HS-5 (cell line): ENCODE data around the gene RBKS.
A peak's percentile ranks its signal among the peaks of the same experiment; 100 is the strongest.
"Not testable (repeated sequence)": the region's sequence is repeated elsewhere in the genome, so short reads cannot be mapped to it uniquely, and the experiment has no call there.

Source experiments
- DNase-seq: peaks from one replicate; pipeline ENCODE4 v3.0.0-alpha.2; 2012; ENCODE audit warnings: low read depth

RBKS gene

DNA sequence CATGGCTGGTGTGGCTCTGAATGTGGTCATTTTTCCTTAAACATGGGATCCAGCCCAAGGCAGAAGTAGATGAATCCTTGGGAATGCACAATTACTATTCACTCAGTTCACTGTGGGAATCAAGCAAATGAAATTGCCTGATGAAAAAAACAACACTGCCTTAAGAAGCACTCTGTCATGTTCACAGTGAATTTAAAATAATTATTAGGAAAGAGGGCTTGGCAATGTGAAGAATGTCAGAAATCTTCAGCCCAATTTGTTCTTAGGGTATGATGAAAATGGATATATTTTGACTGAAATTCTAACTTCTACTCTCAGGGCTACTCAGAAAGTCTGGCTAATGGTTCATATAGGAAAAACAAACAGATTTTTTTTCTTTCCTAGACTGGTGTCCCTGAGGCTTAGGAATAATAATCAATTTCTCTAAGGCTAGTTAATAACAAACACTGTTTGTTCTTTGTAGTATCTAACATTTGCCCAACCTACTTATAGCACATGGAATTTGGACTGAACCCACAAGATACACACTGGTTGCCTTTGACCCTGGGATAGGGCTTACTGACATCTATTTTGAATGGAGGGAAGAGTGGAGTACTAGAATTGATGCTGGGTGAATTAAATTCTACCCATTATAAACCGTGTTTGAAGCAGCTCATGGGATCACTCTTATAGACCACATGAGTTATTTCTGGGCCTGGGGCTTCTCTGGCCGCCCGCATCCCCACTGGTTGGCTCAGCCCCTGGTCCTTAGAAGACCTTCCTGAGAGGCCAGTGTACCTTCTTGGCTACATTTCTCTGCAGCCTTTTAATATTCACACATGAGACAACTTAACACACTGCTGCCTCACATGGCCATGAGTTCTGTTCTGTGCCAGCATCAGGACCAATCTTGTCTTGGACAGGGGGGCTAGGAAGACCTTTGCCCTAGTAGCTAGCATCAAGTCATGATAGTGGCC, 127.0 kb downstream of the RBKS start:
- no peak for DNase-seq

GRCh38 chr2:27756544-27757498, 133.4 kb downstream of the RBKS start:
- DNase-seq: no peak

GRCh38 chr2:27756091-27756490, 134.1 kb downstream of the RBKS start:
- DNase-seq: no peak

DNA sequence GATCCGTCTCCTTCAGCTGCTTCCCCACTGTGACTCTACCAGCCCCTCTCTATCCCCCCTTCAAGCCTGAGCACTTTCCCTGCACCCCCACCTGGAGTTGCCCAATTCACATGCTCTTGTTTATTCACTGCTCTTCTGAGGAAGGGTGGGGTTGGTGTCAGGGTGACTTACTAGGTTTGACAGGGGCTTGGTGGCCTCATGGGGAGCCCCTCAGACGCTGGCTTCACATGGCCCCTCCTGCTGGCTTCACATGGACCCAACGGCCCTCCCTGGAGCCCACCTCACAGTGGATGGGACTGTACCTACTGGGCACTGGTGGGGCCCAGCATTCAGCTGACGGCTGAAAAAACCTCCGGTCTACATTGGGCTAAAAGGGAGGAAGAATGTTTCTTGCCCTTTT, 135.4 kb downstream of the RBKS start:
- DNase-seq: no peak

GRCh38 chr2:27754138-27754588, 136.0 kb downstream of the RBKS start:
- peak; percentile 26 for DNase-seq

GRCh38 chr2:27752551-27753237, 137.5 kb downstream of the RBKS start:
- no peak for DNase-seq

GRCh38 chr2:27751377-27751776, 138.8 kb downstream of the RBKS start:
- no peak for DNase-seq

GRCh38 chr2:27748803-27749554, 141.2 kb downstream of the RBKS start:
- DNase-seq: not testable (repeated sequence)

DNA sequence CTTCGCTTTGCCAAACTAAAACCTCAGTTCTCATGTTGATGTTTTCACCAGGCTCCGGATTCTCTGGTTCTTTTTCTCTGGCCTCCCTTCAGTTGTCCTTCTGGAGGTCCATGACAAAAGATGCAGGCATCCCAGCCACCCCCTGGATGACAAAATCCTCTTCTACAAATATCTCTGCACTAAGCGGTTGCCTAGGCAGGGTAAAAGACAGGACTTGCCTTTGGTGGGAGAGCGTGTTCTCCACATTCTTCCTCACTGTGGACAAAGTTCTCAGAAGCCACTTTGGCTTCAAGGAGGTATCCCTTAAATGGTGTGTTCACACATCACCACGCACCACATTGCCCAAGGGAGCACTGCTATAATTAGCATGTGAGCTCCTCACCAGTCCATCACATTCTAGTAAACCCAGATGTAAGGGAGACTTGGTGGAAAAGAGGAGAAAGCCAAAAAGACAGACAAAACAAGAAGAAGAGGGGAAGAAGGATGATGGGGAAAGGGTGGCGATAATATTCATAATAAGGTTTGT, 142.3 kb downstream of the RBKS start:
- no peak for DNase-seq

GRCh38 chr2:27746325-27746724, 143.9 kb downstream of the RBKS start:
- DNase-seq: no peak

DNA sequence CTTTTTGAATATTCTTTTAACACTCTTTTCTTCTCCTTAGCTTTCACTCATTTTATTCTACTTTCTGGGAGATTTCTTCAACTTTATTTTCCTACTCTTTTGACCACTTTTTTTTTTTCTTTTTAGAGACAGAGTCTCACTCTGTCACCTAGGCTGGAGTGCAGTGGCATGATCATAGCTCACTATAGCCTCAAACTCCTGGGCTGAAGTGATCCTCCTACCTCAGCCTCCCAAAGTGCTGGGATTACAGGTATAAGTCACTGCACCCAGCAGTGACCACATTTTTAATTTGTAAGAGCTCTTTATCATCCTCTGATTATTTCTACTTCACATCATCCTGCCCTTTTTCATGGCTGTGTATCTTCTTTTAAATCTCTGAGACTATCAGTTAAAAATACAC, 144.7 kb downstream of the RBKS start:
- not testable (repeated sequence) for DNase-seq

DNA sequence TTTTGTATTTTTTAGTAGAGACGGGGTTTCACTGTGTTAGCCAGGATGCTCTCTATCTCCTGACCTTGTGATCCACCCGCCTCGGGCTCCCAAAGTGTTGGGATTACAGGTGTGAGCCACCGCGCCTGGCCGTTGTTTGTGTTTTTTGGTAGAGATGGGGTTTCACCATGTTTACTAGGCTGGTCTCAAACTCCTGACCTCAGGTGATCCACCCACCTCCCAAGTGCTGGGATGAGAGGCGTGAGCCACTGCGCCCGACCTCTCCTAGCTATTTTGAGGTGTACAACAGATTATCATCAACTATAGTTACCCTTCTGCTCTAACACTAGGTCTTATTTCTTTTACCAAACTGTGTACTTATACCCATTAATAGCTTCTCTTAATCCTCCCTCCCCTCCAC, 147.6 kb downstream of the RBKS start:
- DNase-seq: no peak

GRCh38 chr2:27741673-27742072, 148.5 kb downstream of the RBKS start:
- DNase-seq: no peak

DNA sequence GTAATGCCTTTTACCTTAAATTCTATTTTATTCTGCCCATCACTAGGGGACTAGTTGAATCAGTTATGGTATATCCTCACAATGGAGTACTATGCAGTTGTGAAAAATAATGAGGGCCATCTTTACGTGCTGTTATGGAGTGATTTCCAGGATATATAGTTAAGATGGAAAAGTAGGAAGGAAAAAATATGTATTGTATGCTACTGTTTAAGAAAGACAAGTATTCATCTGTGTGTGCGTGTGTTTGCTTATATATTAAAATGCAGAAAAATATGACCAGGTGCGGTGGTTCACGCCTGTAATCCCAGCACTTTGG, 151.2 kb downstream of the RBKS start:
- DNase-seq: no peak

GRCh38 chr2:27738349-27739057, 151.7 kb downstream of the RBKS start:
- no peak for DNase-seq

- no peak for DNase-seq
These were observed 152.4 kb downstream of the RBKS start for GRCh38 chr2:27737676-27738348.

DNA sequence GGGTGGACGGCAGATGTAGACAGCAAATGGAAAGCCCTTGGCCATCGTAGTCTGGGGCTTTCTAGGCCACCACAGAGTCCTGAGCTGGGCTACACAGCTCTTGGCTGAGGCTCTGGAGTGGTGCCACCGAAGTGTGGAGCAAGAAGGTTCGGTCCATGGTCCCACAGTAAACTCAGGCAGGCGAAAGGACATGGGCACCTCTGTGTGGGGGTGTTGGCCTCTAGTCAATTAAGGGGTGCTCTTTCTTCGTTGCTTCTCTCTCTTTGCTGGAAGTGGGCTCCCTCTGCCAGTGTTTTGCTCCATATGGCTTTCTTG, 153.3 kb downstream of the RBKS start:
- DNase-seq: no peak

DNA sequence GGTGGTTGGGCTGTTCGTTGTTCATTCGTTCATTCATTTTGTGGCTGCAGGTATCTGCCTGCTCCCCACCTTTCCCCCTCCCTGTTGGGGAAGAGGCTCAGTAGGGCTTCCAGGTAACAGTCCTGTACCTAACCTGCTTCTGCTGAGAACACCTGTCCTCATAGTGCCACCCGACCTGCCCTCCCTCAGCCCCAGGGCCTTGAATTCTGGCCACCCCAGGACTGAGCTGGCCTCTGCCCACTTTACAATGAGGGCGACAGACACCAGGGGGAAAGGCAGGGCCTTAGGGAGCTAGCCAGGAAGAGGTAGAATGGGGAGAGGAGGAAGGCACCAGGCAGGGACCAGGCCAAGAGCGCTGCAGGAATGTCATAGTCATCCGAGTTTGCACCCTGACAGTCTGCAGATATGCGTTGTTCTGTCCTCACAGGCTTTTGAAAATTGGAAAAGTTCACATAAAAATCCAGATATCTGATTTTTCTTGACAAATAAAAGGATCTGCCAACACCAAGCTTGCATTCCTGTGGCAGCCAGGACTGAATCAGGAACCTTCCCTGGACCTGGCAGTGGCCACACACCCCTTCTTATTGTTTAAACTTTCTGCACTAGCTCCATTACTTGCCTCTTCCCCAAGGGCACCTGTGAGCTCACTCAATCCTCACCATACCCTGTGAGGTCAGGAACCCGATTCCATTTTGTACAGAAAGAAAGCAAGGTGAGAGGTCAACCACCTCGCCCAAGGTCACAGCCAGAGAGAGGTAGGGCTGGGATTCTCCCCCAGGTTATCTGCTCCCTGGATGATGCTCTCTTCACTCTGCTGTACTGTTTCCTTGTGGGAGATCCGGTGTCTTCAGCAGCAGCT, 153.9 kb downstream of the RBKS start:
- no peak for DNase-seq

- no peak for DNase-seq
These were observed 154.8 kb downstream of the RBKS start for GRCh38 chr2:27735263-27735904.
